Activated naive CD4-positive, alpha-beta T cell treated with anti-CD3 and anti-CD28 coated beads, Interleukin-2, amount 10 ng/mL, durations not matched to agents 7 days and 5 days (primary cell): Measurements from ENCODE around the gene ATOH8.

Source experiments
- CTCF ChIA-PET: fragments of 350-600 bp; sonication (Branson Sonifier 250); formaldehyde crosslinking; loops from one replicate; lab custom pipeline; 2021; ENCODE audit warnings: antibody characterized with exemption; lab: Charles Lee
- DNase-seq: peaks from one replicate; pipeline ENCODE4 v3.0.0-alpha.2; 2020
- H3K27ac Mint-ChIP-seq: one replicate; pipeline ENCODE4 v1.8.0; 2021; ENCODE audit warnings: mild to moderate bottlenecking, moderate library complexity, mixed read lengths
- H3K27me3 Mint-ChIP-seq: one replicate; pipeline ENCODE4 v1.8.0; 2021; ENCODE audit warnings: mild to moderate bottlenecking, mixed read lengths
- H3K36me3 Mint-ChIP-seq: one replicate; pipeline ENCODE4 v1.8.0; 2021; ENCODE audit warnings: mixed read lengths
- H3K4me1 Mint-ChIP-seq: one replicate; pipeline ENCODE4 v1.8.0; 2021; ENCODE audit warnings: mixed read lengths
- H3K4me3 Mint-ChIP-seq: one replicate; pipeline ENCODE4 v1.8.0; 2021; ENCODE audit warnings: mild to moderate bottlenecking, moderate library complexity, mixed read lengths
- H3K9me3 Mint-ChIP-seq: one replicate; pipeline ENCODE4 v1.8.0; 2021; ENCODE audit warnings: mixed read lengths

The ATOH8 gene

GRCh38 chr2:85797921-85798320 lies 44.1 kb downstream of the ATOH8 start:
- H3K4me1 Mint-ChIP-seq: no peaks in the 10 kb centered on the region
- no peak overlapping the region for H3K27ac Mint-ChIP-seq

GRCh38 chr2:85799215-85799956 lies 45.6 kb downstream of the ATOH8 start:
- peaks cover 1% of the 10 kb centered on the region for H3K4me1 Mint-ChIP-seq
- no peak for DNase-seq
- CTCF ChIA-PET: interaction anchor here (0.6 to 1.2 kb wide), 2 partner anchors 16 to 352 kb away, joined by 3 read pairs; no protein-coding TSS in a partner anchor
- no peak overlapping the region for H3K27ac Mint-ChIP-seq
- H3K36me3 Mint-ChIP-seq: no peaks in the 10 kb centered on the region
- no peaks in the 10 kb centered on the region for H3K9me3 Mint-ChIP-seq
- peaks cover 48% of the 10 kb centered on the region for H3K27me3 Mint-ChIP-seq
- no peak overlapping the region for H3K4me3 Mint-ChIP-seq

More at GRCh38 chr2:85797921-85798320, 44.1 kb downstream of the ATOH8 start:
- H3K9me3 Mint-ChIP-seq: no peaks in the 10 kb centered on the region
- DNase-seq: no peak
- H3K36me3 Mint-ChIP-seq: no peaks in the 10 kb centered on the region
- CTCF ChIA-PET: no interaction called here
- H3K27me3 Mint-ChIP-seq: peaks cover 53% of the 10 kb centered on the region
- H3K4me3 Mint-ChIP-seq: no peak overlapping the region

- CTCF ChIA-PET: no interaction called here
- H3K4me1 Mint-ChIP-seq: peaks cover 8% of the 10 kb centered on the region
- no peak for DNase-seq
Measured at GRCh38 chr2:85800586-85800985, 46.8 kb downstream of the ATOH8 start.

GRCh38 chr2:85801871-85802270 lies 48.1 kb downstream of the ATOH8 start:
- Mint-ChIP-seq H3K36me3 (no peaks in the 10 kb centered on the region), H3K9me3 (no peaks in the 10 kb centered on the region), H3K4me1 (peaks cover 8% of the 10 kb centered on the region), H3K4me3 (no peak overlapping the region), H3K27me3 (peaks cover 36% of the 10 kb centered on the region), H3K27ac (no peak overlapping the region)
- CTCF ChIA-PET: interaction anchor here (1.1 to 4.1 kb wide), 5 partner anchors 12 to 165 kb away, joined by 3 to 19 read pairs (median 4); no protein-coding TSS in a partner anchor
- DNase-seq: no peak

More at GRCh38 chr2:85800586-85800985, 46.8 kb downstream of the ATOH8 start:
- Mint-ChIP-seq H3K4me3 (no peak overlapping the region), H3K27ac (no peak overlapping the region), H3K27me3 (peaks cover 42% of the 10 kb centered on the region), H3K9me3 (no peaks in the 10 kb centered on the region), H3K36me3 (no peaks in the 10 kb centered on the region)

DNA sequence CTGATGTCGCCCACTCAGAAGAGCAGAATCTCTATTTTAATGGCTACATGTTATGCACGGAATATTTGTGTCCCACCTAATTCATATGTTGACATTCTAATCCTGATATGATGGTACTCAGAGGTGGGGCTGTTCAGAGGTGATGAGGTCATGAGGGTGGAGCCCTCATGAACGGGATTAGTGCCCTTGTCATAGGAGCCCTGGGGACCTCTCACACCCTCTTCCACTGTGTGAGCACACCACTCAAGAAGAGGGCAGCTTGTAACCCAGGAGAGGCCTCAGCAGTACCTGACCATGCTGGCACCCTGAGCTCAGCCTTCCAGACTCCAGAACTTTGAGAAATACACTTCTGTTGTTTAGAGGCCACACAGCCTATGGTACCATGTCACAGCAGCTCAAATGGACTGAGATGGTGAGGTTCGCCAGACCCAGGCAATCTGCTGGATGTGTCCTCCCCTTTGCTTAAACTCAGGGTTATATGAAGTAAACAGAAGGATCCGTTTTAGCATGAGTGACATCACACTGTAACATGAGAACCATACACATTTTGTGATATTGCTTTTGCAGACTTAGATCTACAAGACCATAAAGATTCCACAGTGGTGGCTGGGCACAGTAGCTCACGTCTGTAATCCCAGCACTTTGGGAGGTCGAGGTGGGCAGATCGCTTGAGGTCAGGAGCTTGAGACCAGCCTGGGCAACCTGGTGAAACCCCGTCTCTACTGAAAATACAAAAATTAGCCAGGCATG lies 48.7 kb downstream of the ATOH8 start:
- H3K4me3 Mint-ChIP-seq: no peak overlapping the region
- H3K4me1 Mint-ChIP-seq: peaks cover 8% of the 10 kb centered on the region
- no peak overlapping the region for H3K27ac Mint-ChIP-seq
- DNase-seq: no peak
- H3K9me3 Mint-ChIP-seq: no peaks in the 10 kb centered on the region
- CTCF ChIA-PET: interaction anchor here (0.7 to 4.1 kb wide), 8 partner anchors 11 to 165 kb away, joined by 3 to 19 read pairs (median 4); no protein-coding TSS in a partner anchor
- no peaks in the 10 kb centered on the region for H3K36me3 Mint-ChIP-seq
- peaks cover 39% of the 10 kb centered on the region for H3K27me3 Mint-ChIP-seq

DNA sequence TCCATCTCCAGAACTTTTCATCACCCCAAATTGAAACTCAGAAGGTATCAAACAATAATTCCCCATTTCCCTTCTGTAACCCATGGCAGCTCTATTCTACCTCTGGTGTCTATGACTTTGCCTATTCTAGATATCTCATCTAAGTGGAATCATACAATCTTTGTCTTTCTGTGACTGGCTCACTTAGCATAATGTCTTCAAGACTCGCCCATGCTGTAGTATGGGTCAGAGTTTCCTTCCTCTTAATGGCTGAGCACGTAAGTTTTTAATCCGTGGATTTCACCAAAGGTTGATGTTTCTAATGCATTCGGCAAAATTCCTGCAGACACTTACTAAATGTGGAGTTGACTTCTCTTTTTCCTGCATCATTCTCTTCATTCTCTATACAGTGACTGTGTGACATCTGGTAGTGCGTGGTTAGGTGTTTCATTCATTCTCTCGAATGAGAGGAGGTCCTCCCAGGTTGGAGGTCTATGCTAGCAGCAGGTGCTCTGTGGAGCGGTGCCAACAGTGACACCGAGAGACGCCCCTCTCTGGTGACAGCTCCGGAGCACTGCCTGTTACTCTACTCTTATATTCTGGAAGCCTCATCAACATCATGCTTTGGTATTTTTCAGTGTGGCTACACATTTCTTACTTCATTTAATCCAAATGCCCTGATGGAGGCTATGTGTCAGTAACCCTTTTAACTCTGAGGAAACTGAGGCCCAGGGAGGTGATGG lies 50.1 kb downstream of the ATOH8 start:
- Mint-ChIP-seq H3K9me3 (no peaks in the 10 kb centered on the region), H3K27me3 (peaks cover 46% of the 10 kb centered on the region), H3K36me3 (no peaks in the 10 kb centered on the region), H3K4me1 (peaks cover 8% of the 10 kb centered on the region), H3K4me3 (no peak overlapping the region), H3K27ac (no peak overlapping the region)
- DNase-seq: no peak
- CTCF ChIA-PET: interaction anchor here (0.8 to 4.1 kb wide), 6 partner anchors 10 to 167 kb away, joined by 3 to 19 read pairs (median 4); no protein-coding TSS in a partner anchor

DNA sequence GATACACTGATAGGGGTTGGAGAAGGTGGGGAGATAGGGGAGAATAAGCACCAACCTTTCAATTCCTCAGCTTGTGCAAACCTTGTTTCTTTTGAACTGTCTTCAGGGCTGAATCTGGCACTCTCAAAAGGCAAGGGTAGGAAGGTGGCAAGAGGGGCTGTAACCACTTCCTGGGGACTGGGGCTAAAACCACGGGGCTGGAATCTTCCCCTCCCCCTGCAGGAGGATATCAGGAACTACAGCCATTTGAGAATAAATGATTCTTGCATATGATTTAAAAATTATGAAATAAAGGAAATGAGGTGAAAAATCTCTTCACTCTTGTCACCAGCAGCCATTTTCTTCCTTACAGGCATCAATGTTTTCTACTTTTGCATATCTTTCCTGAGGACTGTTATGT lies 50.8 kb downstream of the ATOH8 start:
- H3K27me3 Mint-ChIP-seq: peaks cover 39% of the 10 kb centered on the region
- H3K27ac Mint-ChIP-seq: no peak overlapping the region
- H3K4me1 Mint-ChIP-seq: peaks cover 8% of the 10 kb centered on the region
- H3K36me3 Mint-ChIP-seq: no peaks in the 10 kb centered on the region
- no peaks in the 10 kb centered on the region for H3K9me3 Mint-ChIP-seq
- CTCF ChIA-PET: interaction anchor here (0.6 to 4.1 kb wide), 8 partner anchors 9 to 167 kb away, joined by 3 to 19 read pairs (median 4); no protein-coding TSS in a partner anchor
- no peak overlapping the region for H3K4me3 Mint-ChIP-seq
- DNase-seq: peak; percentile 51

GRCh38 chr2:85806358-85807118 lies 52.7 kb downstream of the ATOH8 start:
- H3K36me3 Mint-ChIP-seq: no peaks in the 10 kb centered on the region

DNA sequence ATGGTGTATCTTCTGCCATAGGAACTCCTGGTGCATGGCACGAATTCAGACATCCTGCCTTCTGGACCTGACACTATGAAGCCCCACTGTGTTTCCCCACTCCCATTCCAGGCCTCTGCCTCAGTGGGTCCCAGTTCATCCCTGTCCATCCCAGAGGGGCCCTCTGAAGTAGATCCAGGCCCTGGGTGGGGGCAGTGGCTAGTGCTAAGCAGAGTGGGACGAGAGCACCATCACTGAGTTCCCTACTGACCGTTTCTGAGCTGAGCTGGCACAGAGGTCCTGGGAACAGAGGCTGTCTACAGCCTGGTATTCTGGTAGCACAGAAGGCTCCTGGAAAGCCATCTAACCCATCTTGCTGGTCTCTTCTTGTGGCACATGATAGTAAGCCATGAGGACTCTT lies 54.0 kb downstream of the ATOH8 start:
- Mint-ChIP-seq H3K36me3 (no peaks in the 10 kb centered on the region), H3K27ac (no peak overlapping the region), H3K4me1 (peaks cover 8% of the 10 kb centered on the region), H3K4me3 (no peak overlapping the region), H3K9me3 (no peaks in the 10 kb centered on the region), H3K27me3 (peaks cover 33% of the 10 kb centered on the region)
- no peak for DNase-seq
- CTCF ChIA-PET: interaction anchor here (2.4 kb wide), 1 partner anchor 79 kb away, joined by 9 read pairs; no protein-coding TSS in a partner anchor

More at GRCh38 chr2:85806358-85807118, 52.7 kb downstream of the ATOH8 start:
- no peaks in the 10 kb centered on the region for H3K9me3 Mint-ChIP-seq
- no peak overlapping the region for H3K27ac Mint-ChIP-seq
- peaks cover 41% of the 10 kb centered on the region for H3K27me3 Mint-ChIP-seq
- CTCF ChIA-PET: interaction anchor here (0.9 to 1.0 kb wide), 3 partner anchors 53 to 169 kb away, joined by 3 to 4 read pairs (median 3); no protein-coding TSS in a partner anchor
- peaks cover 8% of the 10 kb centered on the region for H3K4me1 Mint-ChIP-seq
- no peak for DNase-seq
- H3K4me3 Mint-ChIP-seq: no peak overlapping the region

DNA sequence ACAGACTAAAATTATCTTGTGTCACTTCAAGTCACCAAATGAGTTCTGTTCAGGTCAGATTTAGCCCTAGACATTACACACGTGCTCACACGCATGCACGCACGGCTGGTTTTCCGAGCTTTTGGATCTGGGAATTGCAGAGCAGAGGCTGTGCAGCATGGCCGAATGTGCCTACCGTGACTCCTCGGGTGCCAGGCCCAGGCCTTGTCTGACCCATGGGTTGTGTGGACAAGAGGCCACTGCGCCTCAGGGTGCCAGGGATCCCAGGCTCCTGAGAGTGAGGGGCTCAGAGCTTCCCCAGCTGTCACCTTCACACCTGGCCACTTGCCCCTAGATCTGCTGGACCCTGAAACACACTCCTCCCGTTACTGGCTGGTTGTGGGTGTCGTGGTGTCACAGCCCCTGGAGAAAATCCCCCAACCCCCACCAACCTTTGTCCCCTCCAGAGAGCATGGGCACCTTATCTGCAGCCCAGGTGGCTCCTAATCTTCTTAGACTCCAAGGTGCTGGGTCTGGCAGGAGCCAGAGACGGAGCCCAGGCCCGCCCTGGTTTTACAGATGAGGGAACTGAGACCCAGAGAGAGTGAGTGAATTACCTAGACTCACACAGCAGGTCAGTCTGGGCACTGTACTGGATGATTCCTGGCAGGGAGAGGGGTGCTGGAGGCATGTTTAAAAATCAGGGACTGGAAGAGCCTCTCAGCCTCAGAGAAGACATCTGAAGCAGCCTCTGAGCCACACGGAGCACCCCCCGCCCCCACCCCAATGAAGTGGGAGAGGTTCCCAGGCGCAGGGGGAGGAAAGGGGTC lies 56.8 kb downstream of the ATOH8 start:
- CTCF ChIA-PET: interaction anchor here (2.4 to 6.7 kb wide), 2 partner anchors 81 kb away, joined by 9 to 83 read pairs; no protein-coding TSS in a partner anchor
- H3K4me3 Mint-ChIP-seq: no peak overlapping the region
- H3K27me3 Mint-ChIP-seq: peaks cover 50% of the 10 kb centered on the region

GRCh38 chr2:85811180-85812093 lies 57.6 kb downstream of the ATOH8 start:
- no peak for DNase-seq
- Mint-ChIP-seq H3K9me3 (no peaks in the 10 kb centered on the region), H3K27ac (no peak overlapping the region), H3K27me3 (peaks cover 52% of the 10 kb centered on the region), H3K4me3 (no peak overlapping the region), H3K4me1 (no peaks in the 10 kb centered on the region), H3K36me3 (no peaks in the 10 kb centered on the region)
- CTCF ChIA-PET: interaction anchor here (0.8 to 6.7 kb wide), 8 partner anchors 12 to 176 kb away, joined by 3 to 83 read pairs (median 5); no protein-coding TSS in a partner anchor

More for the DNA sequence above, 56.8 kb downstream of the ATOH8 start:
- DNase-seq: no peak
- Mint-ChIP-seq H3K9me3 (no peaks in the 10 kb centered on the region), H3K4me1 (no peaks in the 10 kb centered on the region), H3K36me3 (no peaks in the 10 kb centered on the region), H3K27ac (no peak overlapping the region)
